Parathyroid adenoma (tissue), 2 donors: ENCODE measurements around the gene INTS15.
A peak's percentile ranks its signal among the peaks of the same experiment; 100 is the strongest.
"Not testable (repeated sequence)": the region's sequence is repeated elsewhere in the genome, so short reads cannot be mapped to it uniquely, and the experiment has no call there.

Experiments
- H2AFZ ChIP-seq: fragments of 300-600 bp; sonication (generic); one replicate; pipeline ENCODE4 v1.7.0; 2017; ENCODE audit warnings: antibody characterized with exemption, mild to moderate bottlenecking
- H3K27ac ChIP-seq: fragments of 300-600 bp; sonication (generic); one replicate; pipeline ENCODE4 v1.7.0; 2017
- H3K27me3 ChIP-seq: fragments of 300-600 bp; sonication (generic); one replicate; pipeline ENCODE4 v1.7.0; 2017; ENCODE audit warnings: low read length; ENCODE audit not compliant: control insufficient read depth, insufficient read depth
- H3K36me3 ChIP-seq: fragments of 300-600 bp; sonication (generic); one replicate; pipeline ENCODE4 v1.7.0; 2017; ENCODE audit warnings: low read length; ENCODE audit not compliant: control insufficient read depth, insufficient read depth
- H3K4me1 ChIP-seq: fragments of 300-600 bp; sonication (generic); one replicate; pipeline ENCODE4 v1.7.0; 2017; ENCODE audit warnings: control low read depth
- H3K4me2 ChIP-seq: fragments of 300-600 bp; sonication (generic); one replicate; pipeline ENCODE4 v1.7.0; 2017; ENCODE audit warnings: low read length
- H3K4me3 ChIP-seq: fragments of 300-600 bp; sonication (generic); one replicate; pipeline ENCODE4 v1.7.0; 2017; ENCODE audit warnings: low read depth, low read length
- H3K79me2 ChIP-seq: fragments of 300-600 bp; sonication (generic); one replicate; pipeline ENCODE4 v1.7.0; 2017; ENCODE audit warnings: control low read depth
- H3K9ac ChIP-seq: fragments of 300-600 bp; sonication (generic); one replicate; pipeline ENCODE4 v1.7.0; 2017; ENCODE audit warnings: mild to moderate bottlenecking
- H3K9me3 ChIP-seq: fragments of 300-600 bp; sonication (generic); one replicate; pipeline ENCODE4 v1.7.0; 2017; ENCODE audit warnings: low read length; ENCODE audit not compliant: control insufficient read depth
- TF ChIP-seq, protein P1 (sequence below): fragments of 300-600 bp; sonication (generic); IDR thresholded peaks from one replicate; pipeline ENCODE4 v1.7.0; 2017; ENCODE audit warnings: antibody characterized with exemption, mild to moderate bottlenecking
- donor health status: primary hyperparathyroidism.

Gene INTS15

DNA sequence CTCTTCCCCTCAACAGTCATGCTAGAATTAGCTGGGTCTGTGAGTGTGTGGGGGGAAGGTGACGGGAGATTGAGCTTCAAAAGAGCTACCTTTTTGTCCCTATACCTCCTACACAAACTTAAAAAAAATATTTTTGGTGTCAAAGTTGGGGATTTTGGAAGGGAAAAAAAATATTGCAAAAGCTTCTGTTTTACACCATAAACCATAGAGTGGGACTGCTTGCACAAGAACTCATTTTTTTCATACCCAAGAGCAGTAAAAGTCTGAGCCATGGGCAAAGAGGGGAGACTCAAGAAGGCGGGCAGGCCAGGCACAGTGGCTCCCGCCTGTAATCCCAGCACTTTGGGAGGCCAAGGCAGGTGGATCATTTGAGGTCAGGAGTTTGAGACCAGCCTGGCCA, 21.9 kb upstream of the INTS15 start:
- Histone ChIP-seq H3K4me1 (no peaks in the 10 kb centered on the region), H3K9ac (no peak overlapping the region), H3K4me3 (no peak overlapping the region), H3K27me3 (no peaks in the 10 kb centered on the region), H2AFZ (no peak overlapping the region), H3K9me3 (no peaks in the 10 kb centered on the region), H3K36me3 (no peaks in the 10 kb centered on the region), H3K27ac (no peak overlapping the region), H3K4me2 (no peak overlapping the region), H3K79me2 (no peaks in the 10 kb centered on the region)
- TF ChIP-seq, protein P1, sequence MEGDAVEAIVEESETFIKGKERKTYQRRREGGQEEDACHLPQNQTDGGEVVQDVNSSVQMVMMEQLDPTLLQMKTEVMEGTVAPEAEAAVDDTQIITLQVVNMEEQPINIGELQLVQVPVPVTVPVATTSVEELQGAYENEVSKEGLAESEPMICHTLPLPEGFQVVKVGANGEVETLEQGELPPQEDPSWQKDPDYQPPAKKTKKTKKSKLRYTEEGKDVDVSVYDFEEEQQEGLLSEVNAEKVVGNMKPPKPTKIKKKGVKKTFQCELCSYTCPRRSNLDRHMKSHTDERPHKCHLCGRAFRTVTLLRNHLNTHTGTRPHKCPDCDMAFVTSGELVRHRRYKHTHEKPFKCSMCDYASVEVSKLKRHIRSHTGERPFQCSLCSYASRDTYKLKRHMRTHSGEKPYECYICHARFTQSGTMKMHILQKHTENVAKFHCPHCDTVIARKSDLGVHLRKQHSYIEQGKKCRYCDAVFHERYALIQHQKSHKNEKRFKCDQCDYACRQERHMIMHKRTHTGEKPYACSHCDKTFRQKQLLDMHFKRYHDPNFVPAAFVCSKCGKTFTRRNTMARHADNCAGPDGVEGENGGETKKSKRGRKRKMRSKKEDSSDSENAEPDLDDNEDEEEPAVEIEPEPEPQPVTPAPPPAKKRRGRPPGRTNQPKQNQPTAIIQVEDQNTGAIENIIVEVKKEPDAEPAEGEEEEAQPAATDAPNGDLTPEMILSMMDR, result no peak

DNA sequence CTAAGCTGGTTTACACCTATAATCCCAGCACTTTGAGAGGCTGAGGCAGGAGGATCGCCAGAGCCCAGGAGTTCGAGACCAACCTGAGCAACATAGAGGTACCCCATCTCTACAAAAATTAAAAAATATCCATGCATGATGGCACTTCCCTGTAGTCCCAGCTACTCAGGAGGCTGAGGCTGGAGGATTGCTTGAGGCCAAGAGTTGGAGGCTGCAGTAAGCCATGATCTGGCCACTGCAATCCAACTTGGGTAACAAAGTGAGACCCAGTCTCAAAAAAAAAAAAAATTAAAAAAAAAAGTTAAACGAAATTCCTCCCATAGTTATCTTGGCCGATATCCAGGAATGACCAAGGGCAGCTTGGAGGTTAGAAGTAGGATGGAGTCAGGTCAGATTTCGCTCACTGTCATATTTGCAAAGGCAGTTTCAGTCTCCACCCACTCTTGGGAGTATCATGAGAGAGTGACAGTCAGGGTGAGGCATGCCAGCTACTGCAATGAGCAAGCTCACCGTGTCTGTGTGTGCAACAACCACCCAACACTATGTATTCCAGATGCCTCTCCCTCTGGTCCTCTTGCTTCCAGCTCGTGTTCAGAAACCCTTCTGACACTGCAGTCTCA, 18.6 kb upstream of the INTS15 start:
- TF ChIP-seq, protein P1, result no peak
- Histone ChIP-seq H3K27me3 (no peaks in the 10 kb centered on the region), H3K9ac (no peak overlapping the region), H3K27ac (no peak overlapping the region), H3K4me3 (no peak overlapping the region), H3K79me2 (no peaks in the 10 kb centered on the region), H3K9me3 (no peaks in the 10 kb centered on the region), H3K4me1 (no peaks in the 10 kb centered on the region), H3K36me3 (no peaks in the 10 kb centered on the region), H2AFZ (peak overlapping the region; percentile 2), H3K4me2 (no peak overlapping the region)

DNA sequence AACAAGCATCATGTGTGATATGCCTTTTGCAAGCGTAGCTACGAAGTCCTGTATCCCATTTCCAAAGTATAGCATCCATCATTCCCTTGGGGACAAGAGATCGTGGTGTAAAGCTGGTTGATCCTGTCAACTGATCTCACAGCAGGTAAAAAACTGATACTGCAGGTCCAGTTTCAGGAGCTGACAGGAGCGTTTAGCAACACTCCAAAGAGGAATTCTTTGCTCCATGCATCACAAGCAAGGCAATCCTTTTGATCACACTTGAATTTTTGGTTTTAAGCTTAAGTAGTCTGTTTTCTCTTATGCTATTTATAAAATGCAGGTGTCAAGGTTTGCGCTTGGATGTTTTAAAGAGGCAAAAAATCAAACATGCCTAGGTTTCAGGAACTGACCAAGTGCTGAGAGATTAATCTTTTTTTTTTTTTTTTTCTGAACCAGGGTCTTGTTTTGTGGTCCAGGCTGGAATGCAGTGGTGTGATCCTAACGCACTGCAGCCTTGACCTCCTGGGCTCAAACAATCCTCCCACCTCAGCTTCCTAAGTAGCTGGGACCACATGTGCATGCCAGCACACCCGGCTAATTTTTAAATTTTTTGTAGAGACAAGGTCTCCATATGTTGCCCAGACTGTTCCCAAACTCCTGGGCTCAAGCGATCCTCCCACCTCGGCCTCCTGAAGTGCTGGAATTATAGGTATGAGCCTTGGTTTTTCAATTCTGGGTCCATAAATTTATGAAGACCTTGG, 14.4 kb upstream of the INTS15 start:
- Histone ChIP-seq H3K4me3 (no peak overlapping the region), H3K4me2 (no peak overlapping the region), H3K9me3 (no peaks in the 10 kb centered on the region), H3K79me2 (no peaks in the 10 kb centered on the region), H3K36me3 (no peaks in the 10 kb centered on the region), H3K4me1 (no peaks in the 10 kb centered on the region), H3K27ac (no peak overlapping the region), H3K9ac (no peak overlapping the region), H3K27me3 (no peaks in the 10 kb centered on the region), H2AFZ (no peak overlapping the region)
- TF ChIP-seq, protein P1, result no peak

DNA sequence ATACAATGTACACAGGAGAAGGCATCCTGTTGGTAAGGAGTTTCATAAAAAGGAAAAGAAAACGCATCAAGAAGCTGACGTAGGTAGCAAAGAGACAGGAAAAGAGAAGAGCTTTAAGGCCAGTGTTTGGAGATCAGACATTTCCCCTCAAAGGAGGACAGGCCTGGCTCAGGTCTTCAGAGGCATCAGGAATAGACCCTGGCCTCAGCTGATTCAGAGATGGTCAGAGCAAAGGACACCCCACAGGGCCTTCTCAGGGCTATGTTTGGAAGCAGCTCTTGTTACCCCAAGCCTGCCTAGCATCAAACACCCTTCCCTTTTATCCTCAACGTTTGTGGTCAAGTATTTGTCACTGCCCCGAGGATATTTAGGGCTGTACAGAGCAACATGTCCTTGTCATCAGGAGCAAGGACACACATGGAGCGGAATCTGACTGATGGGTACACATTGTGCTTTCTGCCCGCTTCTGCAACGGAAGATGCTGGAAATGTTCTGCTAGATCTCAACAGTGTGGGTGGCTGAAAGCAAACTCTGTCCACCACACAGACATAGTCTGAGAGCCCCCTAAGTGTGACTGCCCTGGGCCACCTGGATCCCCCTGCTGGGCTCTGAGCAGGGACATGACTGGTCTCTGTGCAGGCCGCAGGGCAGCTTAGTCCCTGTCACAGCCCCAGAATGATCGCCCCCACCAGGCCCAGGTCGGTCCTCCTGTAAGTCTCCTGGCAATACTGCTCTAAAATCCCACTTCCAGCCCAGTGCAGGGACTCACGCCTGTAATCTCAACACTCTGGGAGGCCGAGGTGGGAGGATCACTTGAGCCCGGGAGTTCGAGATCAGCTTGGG, 13.6 kb upstream of the INTS15 start:
- Histone ChIP-seq H3K9ac (no peak overlapping the region), H3K36me3 (no peaks in the 10 kb centered on the region), H3K27me3 (no peaks in the 10 kb centered on the region), H3K4me2 (no peak overlapping the region), H3K4me1 (no peaks in the 10 kb centered on the region), H2AFZ (peak overlapping the region; percentile 54), H3K79me2 (no peaks in the 10 kb centered on the region), H3K4me3 (no peak overlapping the region), H3K27ac (no peak overlapping the region), H3K9me3 (no peaks in the 10 kb centered on the region)
- TF ChIP-seq, protein P1, result no peak

DNA sequence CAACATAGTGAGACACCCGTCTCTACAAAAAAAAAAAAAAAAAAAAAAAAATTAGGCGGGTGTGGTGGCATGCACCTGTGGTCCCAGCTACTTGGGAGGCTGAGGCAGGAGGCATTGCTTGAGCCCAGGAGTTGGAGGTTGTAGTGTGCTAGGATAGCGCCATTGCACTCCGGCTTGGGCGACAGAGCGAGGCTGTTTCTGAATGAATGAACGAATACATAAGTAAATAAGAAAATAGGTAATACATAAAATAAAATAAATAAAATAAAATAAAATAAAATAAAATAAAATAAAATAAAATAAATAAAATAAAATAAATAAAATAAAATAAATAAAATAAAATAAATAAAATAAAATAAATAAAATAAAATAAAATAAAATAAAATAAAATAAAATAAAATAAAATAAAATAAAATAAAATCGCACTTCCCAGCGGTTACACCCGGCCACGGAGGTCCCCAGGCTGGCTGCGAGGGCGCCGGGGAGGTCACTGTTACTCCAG, 12.9 kb upstream of the INTS15 start:
- H3K27me3 ChIP-seq, H3K4me1 ChIP-seq, H3K9me3 ChIP-seq, H3K36me3 ChIP-seq, H3K79me2 ChIP-seq: not testable (repeated sequence)
- Histone ChIP-seq H3K4me2 (peak overlapping the region; percentile 76), H3K4me3 (peak overlapping the region; percentile 70), H3K9ac (peak overlapping the region; percentile 87), H2AFZ (peak overlapping the region; percentile 100), H3K27ac (peak overlapping the region; percentile 96)
